K562 (cell line): Measurements from ENCODE around the gene S100A1. TPM values are rescaled to one million over a fixed set of nuclear protein-coding genes. Genes with fewer than 3 reads are reported as not detected.

ENCODE experiments used
- ATAC-seq: fragments of 200-7000 bp; cut with Tn5 transposase; 3 replicates; pipeline ENCODE4 v1.9.1; 2020; ENCODE audit warnings: moderate library complexity
- BruUV-seq: library from RNA; stranded (reverse); fragments of 400-500 nt; replicated peaks from 2 replicates; lab custom pipeline; 2021; lab: Mats Ljungman, UMichigan
- CTCF ChIA-PET: fragments of 300-600 bp; formaldehyde crosslinking; extraction: SDS; loops from one replicate; lab custom pipeline; 2021; ENCODE audit warnings: low intra/inter-chr PET ratio; lab: Yijun Ruan, JAX
- POLR2A ChIA-PET: fragments of 300-600, 350-650 bp; sonication (Branson Sonifier 250); formaldehyde crosslinking; extraction: SDS; loops from one replicate; lab custom pipeline; 2021; ENCODE audit warnings: antibody characterized with exemption, inconsistent platforms; lab: Yijun Ruan, JAX
- DNase-seq, 4 experiments: peaks; one replicate each; pipeline versions ENCODE4 v3.0.0 to v3.0.0-alpha.2; 2011 to 2018; ENCODE audit warnings: low spot score in 3 of 4, mixed read lengths in 3 of 4; ENCODE audit errors: extremely low read depth in 1 of 4
- FAIRE-seq: peaks from 2 replicates; lab custom pipeline; 2011; peaks lifted over from hg19 to GRCh38; lab: Jason Lieb, UNC
- H2AFZ ChIP-seq: 2 replicates; pipeline ENCODE4 v1.6.0; 2011; ENCODE audit warnings: low read depth, low read length, control low read depth, inconsistent platforms
- H3K27ac ChIP-seq: fragments of 200-600 bp; 3 replicates; pipeline ENCODE4 v1.8.0; 2011; ENCODE audit warnings: low read depth, mild to moderate bottlenecking, control low read depth, inconsistent platforms, low read length, moderate library complexity, mixed read lengths; ENCODE audit errors: extremely low read depth
- H3K27me3 ChIP-seq, 2 experiments: fragments of 300-600 bp in 1 of 2; 2 replicates in 1 of 2; 3 replicates in 1 of 2; pipeline versions ENCODE4 v1.6.0 to v1.8.0; 2011; ENCODE audit warnings: inconsistent platforms in 2 of 2, low read length in 2 of 2, mild to moderate bottlenecking in 1 of 2, mixed read lengths in 1 of 2, moderate library complexity in 1 of 2; ENCODE audit not compliant: control insufficient read depth in 2 of 2, insufficient read depth in 2 of 2
- H3K36me3 ChIP-seq: fragments of 300-600 bp; 3 replicates; pipeline ENCODE4 v1.8.0; 2011; ENCODE audit warnings: mild to moderate bottlenecking, low read length, inconsistent platforms; ENCODE audit not compliant: control insufficient read depth, insufficient read depth
- H3K4me1 ChIP-seq, 2 experiments: fragments of 200-600 bp in 1 of 2; replicated peaks in 1 of 2; 2 replicates in 1 of 2; 3 replicates in 1 of 2; pipeline versions ENCODE4 v1.5.1 to v1.8.0; 2011; ENCODE audit warnings: inconsistent platforms in 2 of 2, low read length in 2 of 2, mild to moderate bottlenecking in 1 of 2, mixed read lengths in 1 of 2, moderate library complexity in 1 of 2; ENCODE audit not compliant: control insufficient read depth in 2 of 2, insufficient read depth in 2 of 2
- H3K4me2 ChIP-seq: 2 replicates; pipeline ENCODE4 v1.6.1; 2011; ENCODE audit warnings: low read length, control low read depth, inconsistent platforms, mixed read lengths; ENCODE audit not compliant: insufficient read depth
- H3K4me3 ChIP-seq: fragments of 200-600 bp; sonication (generic), shearing (Covaris generic); 2 replicates; pipeline ENCODE4 v1.5.1; 2016; ENCODE audit warnings: control low read depth, inconsistent platforms
- H3K79me2 ChIP-seq: fragments of 200-600 bp; 3 replicates; pipeline ENCODE4 v1.8.0; 2011; ENCODE audit warnings: low read length, inconsistent platforms; ENCODE audit not compliant: control insufficient read depth, insufficient read depth
- H3K9ac ChIP-seq, 2 experiments: 2 replicates each; pipeline versions ENCODE4 v1.6.0 to v1.6.1; 2011; ENCODE audit warnings: low read depth in 2 of 2, low read length in 2 of 2, control low read depth in 1 of 2, inconsistent platforms in 1 of 2, mild to moderate bottlenecking in 1 of 2, mixed read lengths in 1 of 2; ENCODE audit not compliant: insufficient read depth in 1 of 2
- H3K9me1 ChIP-seq: one replicate; pipeline ENCODE4 v1.6.0; 2011; ENCODE audit warnings: inconsistent platforms, mild to moderate bottlenecking, low read length, moderate library complexity; ENCODE audit not compliant: control insufficient read depth, insufficient read depth
- H3K9me3 ChIP-seq: replicated peaks from 2 replicates; pipeline ENCODE4 v1.5.1; 2011; ENCODE audit warnings: low read depth, low read length, inconsistent platforms; ENCODE audit not compliant: control insufficient read depth, insufficient read depth
- H4K20me1 ChIP-seq: replicated peaks from 2 replicates; pipeline ENCODE4 v1.6.1; 2011; ENCODE audit warnings: low read length, inconsistent platforms, mixed read lengths; ENCODE audit not compliant: control insufficient read depth, insufficient read depth
- SMARCA4 ChIP-seq: fragments of 450-650 bp; IDR thresholded peaks from 2 replicates; pipeline ENCODE4 v1.6.1; 2016
- WGBS: fragments of 100-300 bp; shearing (Covaris generic); methylation state at CpG from one replicate; pipeline ENCODE4 v1.1.6; 2016; ENCODE audit warnings: low coverage, mixed read lengths; ENCODE audit not compliant: insufficient coverage; ENCODE audit errors: missing lambda C conversion rate; 5-methylcytosine and 5-hydroxymethylcytosine counted together
- in situ Hi-C: fragments of 300-500 bp; cut with MboI; formaldehyde crosslinking; loops from 4 replicates; pipeline ENCODE4 v1.15.0; 2018; ENCODE audit warnings: inconsistent platforms, mixed read lengths
- intact Hi-C: fragments of 100-400 bp; cut with micrococcal nuclease; formaldehyde crosslinking; loops from 2 replicates; pipeline ENCODE4 v1.14.2; 2022
- polyA plus RNA-seq, 8 experiments: library from polyadenylated mRNA; depleted of rRNA in 4 of 8; stranded (reverse) in 5 of 8; unstranded in 3 of 8; fragments of >200 nt; fragmentation: Nextera tagmentation in 2 of 8; fragmentation: Illumina TruSeq in 1 of 8; extraction: Ambion mirVana in 2 of 8; extraction: Trizol in 1 of 8; gene quantifications; 2 replicates each; pipeline versions ENCODE4 v1.2.1 to v1.2.3, GENCODE V29; 2011 to 2014; ENCODE audit warnings: inconsistent platforms in 1 of 8, missing spikeins in 1 of 8
- total RNA-seq, 7 experiments: library from RNA; depleted of rRNA in 6 of 7; stranded (reverse); fragments of >200 nt in 6 of 7; fragmentation: Illumina TruSeq in 2 of 7; extraction: Trizol in 2 of 7; gene quantifications; 2 replicates each; pipeline versions ENCODE4 v1.2.1 to v1.2.3, GENCODE V29; 2011 to 2021; ENCODE audit warnings: low replicate concordance in 1 of 7
- TF ChIP-seq, protein P1 (sequence below): fragments of 250-450 bp; sonication (Bioruptor Pico); IDR thresholded peaks from 2 replicates; pipeline ENCODE4 v1.8.0; 2022; ENCODE audit warnings: moderate library complexity, mild to moderate bottlenecking, inconsistent platforms
- TF ChIP-seq, protein P2 (sequence below): fragments of 450-650 bp; IDR thresholded peaks from 2 replicates; pipeline ENCODE4 v1.6.1; 2018; ENCODE audit not compliant: partially characterized antibody

S100A1 gene
- total and polyA plus RNA-seq, 9 of the 15 experiments (the other 6 are each of a cell fraction or from before 2014, with no cell fraction given): 0.44 to 30.1 (median 12.7) TPM

DNA sequence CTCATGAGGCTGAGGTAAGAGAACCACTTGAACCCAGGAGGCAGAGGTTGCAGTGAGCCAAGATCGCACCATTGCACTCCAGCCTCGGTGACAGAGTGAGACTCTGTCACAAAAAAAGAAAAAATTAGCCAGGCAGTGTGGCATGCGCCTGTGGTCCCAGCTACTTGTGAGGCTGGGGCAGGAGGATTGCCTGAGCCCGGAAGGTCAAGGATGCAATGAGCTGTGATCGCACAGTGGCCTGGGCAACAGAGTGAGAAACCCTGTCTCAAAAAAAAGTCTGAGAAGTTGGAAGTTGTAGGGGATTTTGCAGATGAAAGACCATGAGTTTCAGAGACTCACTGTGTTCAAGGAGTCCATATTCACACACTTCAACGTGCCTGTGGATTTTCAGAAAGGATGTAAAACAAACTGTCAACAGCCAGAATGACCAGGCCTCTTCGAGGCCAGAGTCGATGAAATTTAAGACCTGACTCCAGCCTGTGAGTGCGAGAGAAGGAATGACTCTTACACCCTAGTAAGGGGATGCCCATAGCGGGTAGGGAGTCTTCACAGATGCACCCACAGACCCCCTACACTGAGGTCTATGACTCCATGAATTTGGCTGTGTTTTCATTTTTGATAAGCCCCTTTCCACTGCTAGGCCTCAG is 3.1 kb upstream of the S100A1 start:
- ATAC-seq (no peak), DNase-seq (no peak), FAIRE-seq (no peak)
- intact Hi-C loops: no loop called here
- no TSS peak for BruUV-seq
- Histone ChIP-seq H3K9ac (no peak overlapping the region), H3K79me2 (peaks cover 6% of the 10 kb centered on the region; the same call in 1 of the 3 replicates), H3K9me3 (no peaks in the 10 kb centered on the region), H2AFZ (no peak overlapping the region), H3K27ac (no peak overlapping the region), H3K4me2 (no peak overlapping the region), H3K27me3 (no peaks in the 10 kb centered on the region), H4K20me1 (no peaks in the 10 kb centered on the region), H3K9me1 (no peaks in the 10 kb centered on the region), H3K36me3 (peaks cover 9% of the 10 kb centered on the region; the same call in 2 of the 3 replicates), H3K4me3 (no peak overlapping the region), H3K4me1 (peaks cover 26 to 44% of the 10 kb centered on the region in 2 experiments)
- TF ChIP-seq, protein P1, sequence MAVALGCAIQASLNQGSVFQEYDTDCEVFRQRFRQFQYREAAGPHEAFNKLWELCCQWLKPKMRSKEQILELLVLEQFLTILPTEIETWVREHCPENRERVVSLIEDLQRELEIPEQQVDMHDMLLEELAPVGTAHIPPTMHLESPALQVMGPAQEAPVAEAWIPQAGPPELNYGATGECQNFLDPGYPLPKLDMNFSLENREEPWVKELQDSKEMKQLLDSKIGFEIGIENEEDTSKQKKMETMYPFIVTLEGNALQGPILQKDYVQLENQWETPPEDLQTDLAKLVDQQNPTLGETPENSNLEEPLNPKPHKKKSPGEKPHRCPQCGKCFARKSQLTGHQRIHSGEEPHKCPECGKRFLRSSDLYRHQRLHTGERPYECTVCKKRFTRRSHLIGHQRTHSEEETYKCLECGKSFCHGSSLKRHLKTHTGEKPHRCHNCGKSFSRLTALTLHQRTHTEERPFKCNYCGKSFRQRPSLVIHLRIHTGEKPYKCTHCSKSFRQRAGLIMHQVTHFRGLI (CRISPR knock-in tag): no peak
- no peak for TF ChIP-seq SMARCA4
- TF ChIP-seq, protein P2, sequence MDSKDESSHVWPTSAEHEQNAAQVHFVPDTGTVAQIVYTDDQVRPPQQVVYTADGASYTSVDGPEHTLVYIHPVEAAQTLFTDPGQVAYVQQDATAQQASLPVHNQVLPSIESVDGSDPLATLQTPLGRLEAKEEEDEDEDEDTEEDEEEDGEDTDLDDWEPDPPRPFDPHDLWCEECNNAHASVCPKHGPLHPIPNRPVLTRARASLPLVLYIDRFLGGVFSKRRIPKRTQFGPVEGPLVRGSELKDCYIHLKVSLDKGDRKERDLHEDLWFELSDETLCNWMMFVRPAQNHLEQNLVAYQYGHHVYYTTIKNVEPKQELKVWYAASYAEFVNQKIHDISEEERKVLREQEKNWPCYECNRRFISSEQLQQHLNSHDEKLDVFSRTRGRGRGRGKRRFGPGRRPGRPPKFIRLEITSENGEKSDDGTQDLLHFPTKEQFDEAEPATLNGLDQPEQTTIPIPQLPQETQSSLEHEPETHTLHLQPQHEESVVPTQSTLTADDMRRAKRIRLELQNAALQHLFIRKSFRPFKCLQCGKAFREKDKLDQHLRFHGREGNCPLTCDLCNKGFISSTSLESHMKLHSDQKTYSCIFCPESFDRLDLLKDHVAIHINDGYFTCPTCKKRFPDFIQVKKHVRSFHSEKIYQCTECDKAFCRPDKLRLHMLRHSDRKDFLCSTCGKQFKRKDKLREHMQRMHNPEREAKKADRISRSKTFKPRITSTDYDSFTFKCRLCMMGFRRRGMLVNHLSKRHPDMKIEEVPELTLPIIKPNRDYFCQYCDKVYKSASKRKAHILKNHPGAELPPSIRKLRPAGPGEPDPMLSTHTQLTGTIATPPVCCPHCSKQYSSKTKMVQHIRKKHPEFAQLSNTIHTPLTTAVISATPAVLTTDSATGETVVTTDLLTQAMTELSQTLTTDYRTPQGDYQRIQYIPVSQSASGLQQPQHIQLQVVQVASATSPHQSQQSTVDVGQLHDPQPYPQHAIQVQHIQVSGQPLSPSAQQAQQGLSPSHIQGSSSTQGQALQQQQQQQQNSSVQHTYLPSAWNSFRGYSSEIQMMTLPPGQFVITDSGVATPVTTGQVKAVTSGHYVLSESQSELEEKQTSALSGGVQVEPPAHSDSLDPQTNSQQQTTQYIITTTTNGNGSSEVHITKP: no peak
- ChIA-PET POLR2A (interaction anchor here (1.4 to 3.8 kb wide), 7 partner anchors 8 to 109 kb away, joined by 3 to 70 read pairs (median 11); partner anchors contain the start of genes CHTOP, S100A14 and S100A5), CTCF (no interaction called here)
- WGBS: 80% methylated on average over 10 of the region's 10 CpGs
- in situ Hi-C loops: no loop called here
